HFF-Myc (cell line): Measurements from ENCODE around the gene REEP1.

Source experiments
- DNase-seq: peaks from one replicate; pipeline ENCODE4 v3.0.0-alpha.2; 2011; ENCODE audit warnings: low read depth; ENCODE audit errors: extremely low read depth
- H3K4me3 ChIP-seq: replicated peaks from 2 replicates; pipeline ENCODE4 v1.5.1; 2011; ENCODE audit warnings: low read depth, mild to moderate bottlenecking, control low read depth, low read length
- CTCF ChIP-seq: IDR thresholded peaks from 2 replicates; pipeline ENCODE4 v1.5.1; 2012; ENCODE audit warnings: mild to moderate bottlenecking, low read depth, low read length, control low read depth; ENCODE audit errors: missing control alignments

Gene REEP1

DNA sequence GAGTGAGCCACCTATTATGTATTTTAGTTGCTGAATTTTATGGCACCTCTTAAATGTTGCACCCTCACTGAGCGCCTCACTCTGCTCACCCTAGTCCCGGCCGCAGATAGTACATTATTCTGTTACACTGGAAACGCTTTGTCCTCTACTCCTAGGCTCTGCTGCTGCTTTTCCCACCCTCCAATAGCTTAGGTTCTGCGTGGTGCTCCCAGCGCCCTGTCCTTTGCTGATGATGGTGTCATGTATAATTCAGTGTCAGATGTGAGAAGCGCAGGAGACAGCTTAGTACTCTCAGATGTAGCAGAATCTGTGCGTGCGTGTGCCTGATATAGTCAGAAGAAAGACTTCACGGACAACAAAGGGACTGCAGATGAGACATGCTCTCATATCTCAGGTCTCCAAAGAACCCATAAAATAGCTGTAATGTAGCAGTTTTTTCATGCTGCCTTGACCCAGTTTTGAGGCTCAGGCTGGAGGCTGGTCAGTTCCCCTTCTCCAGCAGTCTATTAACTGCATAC lies 1.4 kb upstream of the REEP1 start:
- TF ChIP-seq CTCF = no peak
- no peak for DNase-seq
- no peak overlapping the region for H3K4me3 ChIP-seq

GRCh38 chr2:86336675-86337243 lies 667 bp downstream of the REEP1 start:
- no peak for TF ChIP-seq CTCF
- no peak for DNase-seq
- peak overlapping the region; percentile 14; the same call in 1 of the 2 replicates for H3K4me3 ChIP-seq

DNA sequence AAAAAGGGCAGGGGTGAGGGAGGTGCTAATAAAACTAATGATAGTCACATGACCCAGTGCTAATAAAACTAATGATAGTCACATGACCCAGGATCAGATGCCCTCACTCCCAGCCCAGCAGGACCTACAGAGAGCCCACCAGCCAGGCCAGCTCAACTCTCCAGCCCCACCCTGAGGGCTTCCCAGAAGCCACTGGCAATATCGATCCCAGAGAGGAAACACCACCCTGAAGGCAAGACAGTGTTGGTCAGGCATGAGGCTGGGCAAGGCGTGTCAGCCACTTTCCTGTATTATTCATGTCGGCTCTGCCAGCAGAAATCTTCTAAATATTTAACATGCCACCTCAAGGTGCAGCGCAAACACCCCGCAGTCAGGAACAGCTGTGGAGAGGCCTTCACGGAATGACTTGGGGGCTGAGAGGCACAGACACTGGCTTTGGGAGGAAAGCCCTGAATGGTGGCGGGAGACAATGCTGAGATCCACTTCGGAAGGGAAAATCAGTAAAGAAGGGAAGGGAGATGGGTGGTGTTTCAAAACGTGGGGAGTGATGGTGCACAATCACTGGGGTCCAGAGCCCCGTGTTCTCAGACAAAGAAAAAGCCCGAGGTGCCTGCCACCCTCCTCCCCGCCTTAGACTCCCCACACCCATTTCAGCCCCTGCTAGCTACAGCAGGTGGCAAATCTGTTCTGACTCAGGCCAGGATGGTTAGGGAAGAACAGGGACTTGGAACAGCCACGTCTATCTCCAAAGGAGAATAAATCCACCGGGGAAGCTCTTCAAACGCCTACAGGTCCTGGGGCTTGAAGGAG lies 1.4 kb downstream of the REEP1 start:
- no peak overlapping the region for H3K4me3 ChIP-seq
- no peak for DNase-seq

DNA sequence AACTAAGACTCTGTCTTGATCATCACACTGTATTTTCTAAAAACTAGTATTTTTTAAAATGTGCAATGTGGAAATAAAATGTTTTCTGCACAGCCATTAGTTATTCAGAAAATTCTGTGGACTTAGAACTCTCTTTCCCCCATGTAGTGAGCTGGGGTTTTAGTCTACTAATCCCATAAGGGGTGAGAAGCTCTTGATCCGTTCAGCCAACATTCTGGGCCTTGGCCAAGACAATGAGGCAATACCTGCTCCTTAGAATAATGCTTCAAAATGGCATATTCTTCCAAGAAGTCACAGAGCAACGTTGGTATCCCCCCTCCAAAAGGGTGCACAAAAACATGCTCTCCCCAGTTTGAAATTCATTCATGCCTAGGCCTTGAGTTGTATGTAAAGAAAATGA lies 4.0 kb downstream of the REEP1 start:
- H3K4me3 ChIP-seq = no peak overlapping the region
- no peak for DNase-seq
- no peak for TF ChIP-seq CTCF

More for the DNA sequence above, 1.4 kb downstream of the REEP1 start:
- no peak for TF ChIP-seq CTCF

- TF ChIP-seq CTCF = no peak
- DNase-seq = no peak
- no peak overlapping the region for H3K4me3 ChIP-seq
These were observed 4.8 kb downstream of the REEP1 start for GRCh38 chr2:86332654-86333053.

GRCh38 chr2:86331384-86331783 lies 6.0 kb downstream of the REEP1 start:
- H3K4me3 ChIP-seq = no peak overlapping the region
- TF ChIP-seq CTCF = no peak
- no peak for DNase-seq
